Brain microvascular endothelial cell (primary cell): Measurements from ENCODE around the gene ME1.
A peak's percentile ranks its signal among the peaks of the same experiment; 100 is the strongest.

Experiments
- DNase-seq: peaks from one replicate; pipeline ENCODE4 v3.0.0-alpha.2; 2020
- H3K27ac ChIP-seq: fragments of 250-450 bp; sonication (Bioruptor Pico); 2 replicates; pipeline ENCODE4 v1.5.1; 2020; ENCODE audit warnings: mild to moderate bottlenecking, moderate library complexity
- H3K27me3 ChIP-seq: fragments of 250-450 bp; sonication (Bioruptor Pico); replicated peaks from 2 replicates; pipeline ENCODE4 v1.5.1; 2020; ENCODE audit warnings: mild to moderate bottlenecking
- H3K36me3 ChIP-seq: fragments of 250-450 bp; sonication (Bioruptor Pico); replicated peaks from 2 replicates; pipeline ENCODE4 v1.5.1; 2020; ENCODE audit warnings: mild to moderate bottlenecking
- H3K4me3 ChIP-seq: 2 replicates; pipeline ENCODE4 v1.5.1; 2011; ENCODE audit warnings: low read depth, mild to moderate bottlenecking, control low read depth, low read length, moderate library complexity
- CTCF ChIP-seq: IDR thresholded peaks from 2 replicates; pipeline ENCODE4 v1.5.1; 2011; ENCODE audit warnings: low read depth, mild to moderate bottlenecking, moderate library complexity, low read length, control low read depth, inconsistent platforms; ENCODE audit errors: missing control alignments
- in situ Hi-C: cut with HindIII; loops from 2 replicates; pipeline ENCODE4 v1.10.0; 2017; ENCODE audit warnings: low sequenced_read_pairs, low pct_ligation_motif_present

Gene ME1

GRCh38 chr6:83378621-83379388 lies 52.0 kb downstream of the ME1 start:
- Histone ChIP-seq H3K36me3 (no peaks in the 10 kb centered on the region), H3K27me3 (no peaks in the 10 kb centered on the region), H3K27ac (peak overlapping the region; percentile 52), H3K4me3 (no peak overlapping the region)
- TF ChIP-seq CTCF = no peak
- DNase-seq = peak; percentile 35
- in situ Hi-C loops = no loop called here

GRCh38 chr6:83371423-83371822 lies 59.4 kb downstream of the ME1 start:
- in situ Hi-C loops = no loop called here
- peak; percentile 24 for DNase-seq
- no peaks in the 10 kb centered on the region for H3K36me3 ChIP-seq
- H3K27me3 ChIP-seq = no peaks in the 10 kb centered on the region
- peak overlapping the region; percentile 48 for H3K27ac ChIP-seq
- H3K4me3 ChIP-seq = no peak overlapping the region
- TF ChIP-seq CTCF = no peak

- H3K27ac ChIP-seq = peak overlapping the region; percentile 48
- in situ Hi-C loops = no loop called here
- DNase-seq = peak; percentile 34
- no peaks in the 10 kb centered on the region for H3K27me3 ChIP-seq
- H3K36me3 ChIP-seq = no peaks in the 10 kb centered on the region
- H3K4me3 ChIP-seq = no peak overlapping the region
- TF ChIP-seq CTCF = no peak
These were observed 60.3 kb downstream of the ME1 start for GRCh38 chr6:83370567-83370966.

- Histone ChIP-seq H3K27ac (no peak overlapping the region), H3K4me3 (no peak overlapping the region), H3K27me3 (no peaks in the 10 kb centered on the region), H3K36me3 (no peaks in the 10 kb centered on the region)
- DNase-seq = no peak
- in situ Hi-C loops = no loop called here
- no peak for TF ChIP-seq CTCF
These were observed 61.2 kb downstream of the ME1 start for GRCh38 chr6:83369692-83370091.

GRCh38 chr6:83368577-83368976 lies 62.3 kb downstream of the ME1 start:
- TF ChIP-seq CTCF = no peak
- Histone ChIP-seq H3K36me3 (no peaks in the 10 kb centered on the region), H3K27ac (no peak overlapping the region), H3K4me3 (no peak overlapping the region), H3K27me3 (no peaks in the 10 kb centered on the region)
- in situ Hi-C loops = no loop called here
- DNase-seq = no peak

- DNase-seq = no peak
- Histone ChIP-seq H3K27ac (no peak overlapping the region), H3K36me3 (no peaks in the 10 kb centered on the region), H3K27me3 (no peaks in the 10 kb centered on the region), H3K4me3 (no peak overlapping the region)
- TF ChIP-seq CTCF = no peak
- in situ Hi-C loops = no loop called here
These were observed 63.7 kb downstream of the ME1 start for GRCh38 chr6:83367104-83367503.
